Ishikawa (cell line): ENCODE measurements around the gene TNIK.

Experiments used
- NFIC ChIP-seq: IDR thresholded peaks from 2 replicates; pipeline ENCODE4 v1.6.1; 2012
- TCF12 ChIP-seq: IDR thresholded peaks from 2 replicates; pipeline ENCODE4 v1.6.1; 2012; ENCODE audit warnings: low read depth
- YY1 ChIP-seq: IDR thresholded peaks from 2 replicates; pipeline ENCODE4 v1.6.1; 2012; ENCODE audit warnings: low read depth

DNA sequence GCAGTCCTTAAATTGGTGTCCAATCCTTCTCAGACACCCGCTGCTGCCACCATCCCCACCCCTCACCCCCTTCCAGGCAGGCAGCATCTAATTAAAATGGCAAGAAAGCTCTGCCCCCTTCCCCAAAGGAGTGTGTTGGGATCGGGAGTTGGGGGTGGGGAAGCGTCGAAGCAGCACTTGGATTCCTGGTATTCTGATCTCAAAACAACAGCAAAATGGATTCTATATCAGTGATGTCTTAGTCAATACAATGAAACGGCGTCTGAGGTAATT lies 1.4 kb downstream of the TNIK start:
- TF ChIP-seq NFIC = no peak
- TF ChIP-seq TCF12 = no peak
- no peak for TF ChIP-seq YY1
